KMS-11 (cell line): Measurements from ENCODE around the gene STRA6.

Experiments used
- H2AFZ ChIP-seq: fragments of 200-600 bp; sonication (generic); 2 replicates; pipeline ENCODE4 v1.6.1; 2016; ENCODE audit warnings: antibody characterized with exemption, mixed run types, low read depth
- H3K27ac ChIP-seq: fragments of 200-600 bp; sonication (generic); 2 replicates; pipeline ENCODE4 v1.6.1; 2016; ENCODE audit warnings: mild to moderate bottlenecking, mixed run types
- H3K27me3 ChIP-seq: fragments of 200-600 bp; sonication (generic); 2 replicates; pipeline ENCODE4 v1.6.1; 2017; ENCODE audit warnings: mild to moderate bottlenecking, low read depth, mixed run types, moderate library complexity; ENCODE audit not compliant: insufficient read depth
- H3K36me3 ChIP-seq: fragments of 200-600 bp; sonication (generic); 2 replicates; pipeline ENCODE4 v1.6.1; 2017; ENCODE audit warnings: mild to moderate bottlenecking, mixed run types; ENCODE audit not compliant: insufficient read depth
- H3K4me1 ChIP-seq: fragments of 200-600 bp; sonication (generic); 2 replicates; pipeline ENCODE4 v1.6.1; 2016; ENCODE audit warnings: mild to moderate bottlenecking, low read depth, mixed run types; ENCODE audit not compliant: poor library complexity, severe bottlenecking
- H3K4me2 ChIP-seq: fragments of 200-600 bp; sonication (generic); 2 replicates; pipeline ENCODE4 v1.7.0; 2016; ENCODE audit warnings: mild to moderate bottlenecking, mixed run types
- H3K4me3 ChIP-seq: fragments of 200-600 bp; sonication (generic); IDR thresholded peaks from 2 replicates; pipeline ENCODE4 v1.6.1; 2017; ENCODE audit warnings: low read depth, low read length, mixed read lengths; ENCODE audit not compliant: insufficient read depth
- H3K79me2 ChIP-seq: fragments of 200-600 bp; sonication (generic); 2 replicates; pipeline ENCODE4 v1.6.1; 2016; ENCODE audit warnings: low read depth, mixed run types; ENCODE audit not compliant: insufficient read depth
- H3K9ac ChIP-seq: fragments of 200-600 bp; sonication (generic); 2 replicates; pipeline ENCODE4 v1.6.1; 2016; ENCODE audit warnings: mild to moderate bottlenecking, mixed run types
- H4K20me1 ChIP-seq: fragments of 200-600 bp; sonication (generic); 2 replicates; pipeline ENCODE4 v1.6.1; 2016; ENCODE audit warnings: mild to moderate bottlenecking, mixed run types; ENCODE audit not compliant: insufficient read depth
- CTCF ChIP-seq: fragments of 200-600 bp; sonication (generic); conservative IDR thresholded peaks from 2 replicates; pipeline ENCODE4 v1.6.1; 2017; ENCODE audit warnings: low read depth, mild to moderate bottlenecking, antibody characterized with exemption, low read length, moderate library complexity, mixed read lengths

STRA6 gene

GRCh38 chr15:74201710-74202420 lies 722 bp downstream of the STRA6 start:
- no peaks in the 10 kb centered on the region for H4K20me1 ChIP-seq
- H3K36me3 ChIP-seq = no peaks in the 10 kb centered on the region
- H3K4me3 ChIP-seq = no peak overlapping the region
- no peak overlapping the region for H3K27ac ChIP-seq
- H3K4me2 ChIP-seq = no peak overlapping the region
- H3K4me1 ChIP-seq = no peaks in the 10 kb centered on the region
- H3K27me3 ChIP-seq = peaks cover 68% of the 10 kb centered on the region
- H2AFZ ChIP-seq = no peak overlapping the region
- H3K79me2 ChIP-seq = no peaks in the 10 kb centered on the region
- H3K9ac ChIP-seq = no peak overlapping the region
- TF ChIP-seq CTCF = no peak

GRCh38 chr15:74200871-74201419 lies 1.6 kb downstream of the STRA6 start:
- peaks cover 73% of the 10 kb centered on the region for H3K27me3 ChIP-seq
- no peak overlapping the region for H3K27ac ChIP-seq
- H3K36me3 ChIP-seq = no peaks in the 10 kb centered on the region
- no peaks in the 10 kb centered on the region for H4K20me1 ChIP-seq
- H3K4me1 ChIP-seq = no peaks in the 10 kb centered on the region
- H3K4me2 ChIP-seq = no peak overlapping the region
- H2AFZ ChIP-seq = no peak overlapping the region
- no peak overlapping the region for H3K9ac ChIP-seq
- TF ChIP-seq CTCF = no peak
- no peaks in the 10 kb centered on the region for H3K79me2 ChIP-seq
- no peak overlapping the region for H3K4me3 ChIP-seq

GRCh38 chr15:74200412-74200815 lies 2.2 kb downstream of the STRA6 start:
- no peak for TF ChIP-seq CTCF
- Histone ChIP-seq H3K79me2 (no peaks in the 10 kb centered on the region), H3K27me3 (peaks cover 73% of the 10 kb centered on the region), H3K9ac (no peak overlapping the region), H3K4me3 (no peak overlapping the region), H3K4me1 (no peaks in the 10 kb centered on the region), H3K4me2 (no peak overlapping the region), H4K20me1 (no peaks in the 10 kb centered on the region), H3K36me3 (no peaks in the 10 kb centered on the region), H3K27ac (no peak overlapping the region), H2AFZ (no peak overlapping the region)

- Histone ChIP-seq H3K27me3 (peaks cover 77% of the 10 kb centered on the region), H3K79me2 (no peaks in the 10 kb centered on the region), H3K27ac (no peak overlapping the region), H3K36me3 (no peaks in the 10 kb centered on the region), H3K4me2 (no peak overlapping the region), H3K9ac (no peak overlapping the region), H3K4me1 (no peaks in the 10 kb centered on the region), H4K20me1 (no peaks in the 10 kb centered on the region), H3K4me3 (no peak overlapping the region), H2AFZ (no peak overlapping the region)
- no peak for TF ChIP-seq CTCF
Measured at GRCh38 chr15:74199297-74199652, 3.3 kb downstream of the STRA6 start.
